BE2C (cell line): ENCODE measurements around the gene PRKD3.

Experiments
- DNase-seq: peaks from one replicate; pipeline ENCODE4 v3.0.0-alpha.2; 2020
- H3K27me3 ChIP-seq: fragments of 250-450 bp; sonication (Bioruptor Pico); 2 replicates; pipeline ENCODE4 v1.5.1; 2020; ENCODE audit warnings: mild to moderate bottlenecking
- H3K36me3 ChIP-seq: fragments of 250-450 bp; sonication (Bioruptor Pico); 2 replicates; pipeline ENCODE4 v1.5.1; 2020; ENCODE audit warnings: mild to moderate bottlenecking
- H3K4me1 ChIP-seq: fragments of 250-450 bp; sonication (Bioruptor Pico); 2 replicates; pipeline ENCODE4 v1.5.1; 2020
- H3K4me3 ChIP-seq: 2 replicates; pipeline ENCODE4 v1.5.1; 2011; ENCODE audit warnings: low read depth, low read length
- H3K9me3 ChIP-seq: fragments of 250-450 bp; sonication (Bioruptor Pico); 2 replicates; pipeline ENCODE4 v1.5.1; 2020
- TF ChIP-seq, protein P1 (sequence below): IDR thresholded peaks from 2 replicates; pipeline ENCODE4 v1.5.1; 2012; ENCODE audit warnings: mild to moderate bottlenecking, low read depth, low read length

The PRKD3 gene

DNA sequence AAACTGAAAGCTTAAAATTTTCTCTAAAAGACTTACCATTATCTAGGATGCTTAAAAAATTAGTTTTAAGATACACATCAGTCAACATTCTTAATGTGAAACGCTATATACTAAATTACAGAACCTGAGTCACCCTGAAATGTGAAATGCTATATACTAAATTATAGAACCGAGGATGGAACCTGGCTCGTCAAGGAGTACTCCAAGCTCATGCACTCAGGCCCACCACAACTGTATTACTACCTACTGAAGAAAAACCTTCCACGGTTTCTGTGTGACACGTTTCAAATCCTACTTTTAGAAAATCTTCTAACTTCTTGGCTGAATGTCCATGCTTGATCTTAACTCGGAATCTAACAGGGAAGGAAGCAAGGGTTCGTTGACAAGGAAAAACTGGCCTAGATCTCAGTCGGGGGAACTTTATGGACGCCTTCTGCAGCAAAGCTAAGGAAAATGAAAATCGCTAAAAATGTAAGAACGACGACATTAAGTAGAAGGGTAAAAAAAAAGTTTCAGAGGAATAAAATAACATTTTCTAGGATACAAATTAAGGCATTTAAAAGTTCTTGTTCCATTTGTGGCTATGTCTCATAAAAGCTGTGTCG lies 1.4 kb downstream of the PRKD3 start:
- DNase-seq: no peak
- Histone ChIP-seq H3K36me3 (peaks cover 3% of the 10 kb centered on the region), H3K9me3 (no peaks in the 10 kb centered on the region), H3K4me1 (peaks cover 14% of the 10 kb centered on the region; the same call in 1 of the 2 replicates), H3K27me3 (no peaks in the 10 kb centered on the region), H3K4me3 (peak overlapping the region; percentile 88)
- TF ChIP-seq, protein P1, sequence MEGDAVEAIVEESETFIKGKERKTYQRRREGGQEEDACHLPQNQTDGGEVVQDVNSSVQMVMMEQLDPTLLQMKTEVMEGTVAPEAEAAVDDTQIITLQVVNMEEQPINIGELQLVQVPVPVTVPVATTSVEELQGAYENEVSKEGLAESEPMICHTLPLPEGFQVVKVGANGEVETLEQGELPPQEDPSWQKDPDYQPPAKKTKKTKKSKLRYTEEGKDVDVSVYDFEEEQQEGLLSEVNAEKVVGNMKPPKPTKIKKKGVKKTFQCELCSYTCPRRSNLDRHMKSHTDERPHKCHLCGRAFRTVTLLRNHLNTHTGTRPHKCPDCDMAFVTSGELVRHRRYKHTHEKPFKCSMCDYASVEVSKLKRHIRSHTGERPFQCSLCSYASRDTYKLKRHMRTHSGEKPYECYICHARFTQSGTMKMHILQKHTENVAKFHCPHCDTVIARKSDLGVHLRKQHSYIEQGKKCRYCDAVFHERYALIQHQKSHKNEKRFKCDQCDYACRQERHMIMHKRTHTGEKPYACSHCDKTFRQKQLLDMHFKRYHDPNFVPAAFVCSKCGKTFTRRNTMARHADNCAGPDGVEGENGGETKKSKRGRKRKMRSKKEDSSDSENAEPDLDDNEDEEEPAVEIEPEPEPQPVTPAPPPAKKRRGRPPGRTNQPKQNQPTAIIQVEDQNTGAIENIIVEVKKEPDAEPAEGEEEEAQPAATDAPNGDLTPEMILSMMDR: no peak

DNA sequence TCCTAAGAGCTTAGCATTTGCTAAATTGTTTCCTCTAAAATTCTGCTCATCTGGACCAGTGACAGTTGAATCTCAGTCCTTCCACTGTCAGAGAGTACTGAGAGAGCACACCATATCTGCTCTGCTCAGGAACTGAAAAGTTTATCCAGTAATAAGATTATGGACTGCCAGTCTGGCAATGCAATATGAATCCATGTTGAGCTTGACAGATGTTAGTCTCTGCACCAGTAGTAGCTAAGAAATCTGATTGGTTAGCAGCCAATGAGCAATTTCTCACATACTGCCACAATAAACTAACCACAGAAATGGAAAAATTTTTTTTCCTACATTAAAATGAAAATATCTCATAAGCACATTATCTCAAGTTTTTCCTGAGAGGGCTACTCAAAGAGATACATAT lies 2.3 kb downstream of the PRKD3 start:
- Histone ChIP-seq H3K27me3 (no peaks in the 10 kb centered on the region), H3K36me3 (peaks cover 3% of the 10 kb centered on the region), H3K9me3 (no peaks in the 10 kb centered on the region), H3K4me3 (peak overlapping the region; percentile 88), H3K4me1 (peaks cover 14% of the 10 kb centered on the region; the same call in 1 of the 2 replicates)
- TF ChIP-seq, protein P1: no peak
- peak; percentile 47 for DNase-seq

DNA sequence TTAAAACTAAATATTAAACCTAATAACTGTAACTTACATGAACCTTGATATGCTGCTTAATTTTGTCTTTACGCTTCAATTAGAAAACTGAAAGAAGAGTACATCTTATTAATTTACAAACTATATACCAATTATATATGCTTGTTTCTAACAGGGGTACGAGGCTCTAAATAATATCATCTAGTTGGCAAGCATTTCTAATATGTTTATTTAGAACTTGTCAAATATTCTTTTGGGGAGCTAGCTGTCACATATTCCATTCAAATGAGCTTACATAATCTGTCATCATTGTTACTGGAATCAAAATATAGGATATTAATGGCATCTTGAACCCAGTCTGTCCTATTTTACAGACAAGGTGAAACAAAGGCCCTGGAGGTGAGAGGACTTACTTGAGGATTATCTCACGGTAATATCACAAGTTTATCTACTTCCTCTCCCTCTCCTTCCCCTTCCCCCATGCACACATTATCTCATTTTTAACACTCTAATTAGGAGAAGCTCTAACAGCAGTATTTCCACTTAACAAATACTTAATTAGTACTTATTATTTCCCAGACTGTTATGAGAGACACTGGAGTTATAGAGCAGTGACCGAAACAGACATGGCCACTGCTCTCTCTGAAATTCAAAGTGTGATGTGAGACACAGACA lies 3.5 kb downstream of the PRKD3 start:
- peak overlapping the region; percentile 88 for H3K4me3 ChIP-seq
- peaks cover 5% of the 10 kb centered on the region for H3K36me3 ChIP-seq
- DNase-seq: no peak
- no peaks in the 10 kb centered on the region for H3K27me3 ChIP-seq
- H3K4me1 ChIP-seq: peaks cover 14% of the 10 kb centered on the region
- H3K9me3 ChIP-seq: no peaks in the 10 kb centered on the region
- TF ChIP-seq, protein P1: no peak

DNA sequence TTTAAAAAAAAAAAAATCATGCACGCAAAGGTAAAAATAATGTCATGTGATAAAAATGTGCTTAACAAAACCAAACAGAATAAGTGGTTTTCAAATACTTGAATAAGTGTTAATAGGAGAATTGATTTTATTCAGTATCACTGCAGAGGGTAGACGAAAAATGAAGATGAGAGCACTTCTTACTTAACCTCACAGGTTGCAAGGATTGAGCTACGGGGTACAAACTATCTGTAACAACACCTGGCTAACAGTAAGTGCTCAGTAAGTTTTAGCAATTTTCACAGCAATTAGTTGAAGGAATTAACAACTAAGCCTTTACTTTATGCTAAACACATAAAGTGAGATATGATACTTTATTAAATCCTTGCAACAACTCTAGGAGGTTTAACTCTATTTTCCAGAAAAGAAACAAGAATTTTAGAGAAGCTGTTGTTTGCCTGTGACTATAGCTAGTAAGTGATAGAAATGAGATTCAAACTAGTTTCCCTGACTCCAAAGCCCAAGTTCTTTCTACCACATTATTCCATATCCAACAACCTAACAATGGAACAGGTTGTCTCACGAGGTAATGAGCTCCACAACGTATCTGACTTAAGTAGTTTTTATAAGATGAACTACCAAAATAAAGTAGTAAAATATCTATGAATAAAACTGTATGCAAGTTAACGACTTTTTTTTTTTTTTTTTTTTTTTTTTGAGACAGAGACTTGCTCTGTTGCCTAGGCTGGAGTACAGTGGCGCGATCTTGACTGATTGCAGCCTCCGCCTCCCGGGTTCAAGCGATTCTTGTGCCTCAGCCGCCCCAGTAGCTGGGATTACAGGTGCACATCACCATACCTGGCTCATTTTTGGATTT lies 4.7 kb downstream of the PRKD3 start:
- H3K36me3 ChIP-seq: peaks cover 11% of the 10 kb centered on the region
- peaks cover 20% of the 10 kb centered on the region for H3K4me1 ChIP-seq
- TF ChIP-seq, protein P1: no peak
- no peak for DNase-seq
- H3K9me3 ChIP-seq: no peaks in the 10 kb centered on the region
- no peaks in the 10 kb centered on the region for H3K27me3 ChIP-seq
- no peak overlapping the region for H3K4me3 ChIP-seq

DNA sequence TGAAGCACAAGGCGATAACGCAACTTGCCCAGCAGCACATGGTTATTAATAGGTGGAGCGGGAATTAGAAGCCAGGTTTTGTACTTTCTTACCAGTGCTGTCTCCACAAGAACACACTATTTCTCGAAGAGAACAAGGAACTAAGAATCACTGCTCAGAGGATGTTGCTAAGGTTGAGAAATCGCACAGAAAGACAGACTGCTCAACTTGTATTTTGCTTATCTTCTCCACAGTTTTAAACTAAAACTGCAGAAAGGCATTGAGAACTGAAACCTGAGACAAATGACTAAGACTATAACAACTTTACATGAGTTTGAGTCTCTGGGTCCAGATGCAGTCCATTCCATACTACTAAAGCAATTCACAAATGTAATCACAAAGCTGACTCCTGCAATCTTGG lies 6.2 kb downstream of the PRKD3 start:
- Histone ChIP-seq H3K36me3 (peaks cover 11% of the 10 kb centered on the region), H3K4me3 (no peak overlapping the region), H3K4me1 (peaks cover 20% of the 10 kb centered on the region), H3K27me3 (no peaks in the 10 kb centered on the region), H3K9me3 (no peaks in the 10 kb centered on the region)
- TF ChIP-seq, protein P1: no peak
- no peak for DNase-seq
